ENCODE measurements around the gene RCAN2.

The RCAN2 gene

DNA sequence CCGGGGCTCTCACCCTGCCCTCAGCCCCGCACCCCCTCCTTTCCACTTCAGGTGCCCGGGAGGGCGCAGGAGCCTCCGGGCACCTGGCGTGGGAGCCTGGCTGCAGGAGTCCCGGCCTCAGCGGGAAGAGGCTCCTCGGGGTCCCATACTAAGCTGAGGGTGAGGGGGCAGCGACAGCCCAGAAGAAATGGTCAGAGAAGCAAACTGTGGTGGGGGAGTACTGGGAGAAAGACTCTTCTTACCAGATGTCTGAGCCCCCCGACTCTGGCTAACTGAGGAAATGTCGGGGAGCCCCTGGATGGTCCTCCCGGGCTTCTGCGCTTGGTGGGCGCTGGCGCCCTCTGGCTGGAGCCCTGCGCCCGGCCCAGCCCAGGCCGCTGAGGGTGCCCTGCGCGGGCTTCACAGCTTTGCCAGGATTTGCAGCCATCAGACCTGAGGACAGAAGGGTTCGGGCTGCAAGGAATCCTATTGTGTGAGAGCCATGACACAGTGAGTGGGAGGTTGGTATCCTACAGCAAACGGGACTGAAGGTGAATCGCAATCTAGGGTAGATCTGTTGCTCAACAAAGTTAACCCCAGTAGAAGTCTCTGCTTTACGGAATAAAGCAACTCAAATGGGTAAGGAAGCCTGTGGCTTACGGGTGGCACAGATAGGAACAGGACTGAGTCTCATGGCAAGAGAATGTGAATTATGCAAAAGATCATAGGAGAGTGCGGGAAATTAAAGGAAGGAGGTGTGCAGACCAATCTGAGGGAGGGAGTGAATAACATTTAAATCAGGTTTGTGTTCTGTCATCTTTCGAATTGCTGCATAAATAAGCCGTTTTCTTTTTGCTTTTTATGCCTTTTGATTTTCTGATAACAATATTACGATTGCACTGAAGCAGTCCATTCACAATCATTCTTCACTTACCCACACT, 639 bp upstream of the RCAN2 start:
- DNase-seq, result no peak

- DNase-seq, result no peak
These were observed 636 bp downstream of the RCAN2 start for GRCh38 chr6:46490425-46491200.

DNA sequence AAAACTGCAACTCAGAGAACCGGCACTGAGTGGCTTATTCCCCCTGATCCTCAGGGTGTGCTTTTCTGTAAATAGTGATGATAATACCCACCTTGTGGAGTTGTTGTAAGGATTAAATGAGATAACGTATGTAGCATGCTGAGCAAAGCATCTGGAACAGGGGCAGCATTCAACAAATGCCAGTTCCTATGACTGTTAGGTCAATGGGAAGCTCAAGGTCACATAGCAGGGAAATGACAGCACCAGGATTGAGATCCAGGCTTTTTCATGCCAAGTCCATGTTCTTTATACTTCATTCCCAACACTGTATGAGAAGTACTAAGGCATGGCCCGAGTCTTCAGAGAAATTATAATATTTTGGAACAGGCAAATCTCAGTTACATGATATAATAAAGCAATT, 5.1 kb downstream of the RCAN2 start:
- no peak for DNase-seq

GRCh38 chr6:46484081-46484820, 7.0 kb downstream of the RCAN2 start:
- DNase-seq, result no peak

DNA sequence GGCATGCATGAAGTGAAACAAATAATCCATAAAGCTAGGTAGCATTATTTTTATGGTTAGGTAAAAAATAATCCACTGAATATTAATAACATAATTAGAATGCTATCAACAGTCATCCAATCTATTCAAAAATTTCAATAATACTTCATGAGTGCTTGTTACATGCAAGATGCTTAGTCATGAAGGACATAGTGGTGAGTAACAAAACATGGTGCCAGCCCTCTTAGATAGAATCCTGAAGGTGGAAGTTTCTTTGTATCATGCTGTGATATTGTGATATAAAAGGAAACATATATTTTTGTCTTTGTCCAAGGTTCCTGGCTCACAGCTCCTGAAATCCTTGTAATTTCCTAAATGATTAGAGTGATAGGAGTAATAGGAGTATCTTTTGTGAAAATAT, 14.9 kb downstream of the RCAN2 start:
- no peak for DNase-seq

GRCh38 chr6:46473881-46474280, 17.4 kb downstream of the RCAN2 start:
- no peak for DNase-seq

DNA sequence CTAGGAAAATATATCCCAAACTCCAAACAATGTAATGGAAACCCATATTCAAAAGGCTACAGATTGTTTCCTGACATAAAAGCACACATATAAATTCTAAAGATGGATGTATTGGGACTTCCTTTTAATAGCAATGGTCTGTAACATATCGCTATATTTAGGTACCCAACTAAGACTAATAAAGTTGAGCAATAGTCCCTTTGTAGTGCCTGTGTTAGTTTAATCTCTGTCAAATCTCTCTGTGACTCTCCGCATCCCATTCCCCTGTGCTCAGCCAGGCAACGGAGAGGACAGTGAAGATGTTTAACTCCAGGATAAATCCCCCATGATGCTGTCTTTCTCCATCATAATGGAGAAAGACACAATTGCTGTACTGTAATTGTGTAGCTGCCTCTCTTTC, 19.0 kb downstream of the RCAN2 start:
- no peak for DNase-seq

DNA sequence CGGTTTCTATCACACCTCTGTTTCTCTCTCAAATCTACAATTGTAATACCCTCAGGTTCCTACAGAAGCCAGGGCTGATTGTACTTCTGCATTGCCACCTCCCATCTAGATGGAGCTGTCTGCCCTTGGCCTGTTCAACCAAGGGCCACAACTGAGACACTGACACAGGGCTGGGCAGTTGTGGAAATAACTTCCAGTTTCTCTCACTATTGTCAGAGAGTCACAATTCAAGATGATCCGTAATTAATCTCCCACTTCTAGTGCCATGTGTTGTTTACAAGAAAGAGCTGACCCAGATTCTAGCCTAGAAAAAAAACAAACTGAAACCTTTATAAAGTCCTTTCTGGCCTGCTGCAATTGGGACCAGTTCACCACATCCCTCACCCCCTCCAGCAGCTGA, 22.2 kb downstream of the RCAN2 start:
- DNase-seq, result no peak

GRCh38 chr6:46468403-46469010, 22.7 kb downstream of the RCAN2 start:
- DNase-seq, result no peak

GRCh38 chr6:46466570-46466969, 24.7 kb downstream of the RCAN2 start:
- DNase-seq, result no peak

GRCh38 chr6:46465294-46466165, 25.7 kb downstream of the RCAN2 start:
- DNase-seq, result no peak

GRCh38 chr6:46456297-46456696, 35.0 kb downstream of the RCAN2 start:
- no peak for DNase-seq

DNA sequence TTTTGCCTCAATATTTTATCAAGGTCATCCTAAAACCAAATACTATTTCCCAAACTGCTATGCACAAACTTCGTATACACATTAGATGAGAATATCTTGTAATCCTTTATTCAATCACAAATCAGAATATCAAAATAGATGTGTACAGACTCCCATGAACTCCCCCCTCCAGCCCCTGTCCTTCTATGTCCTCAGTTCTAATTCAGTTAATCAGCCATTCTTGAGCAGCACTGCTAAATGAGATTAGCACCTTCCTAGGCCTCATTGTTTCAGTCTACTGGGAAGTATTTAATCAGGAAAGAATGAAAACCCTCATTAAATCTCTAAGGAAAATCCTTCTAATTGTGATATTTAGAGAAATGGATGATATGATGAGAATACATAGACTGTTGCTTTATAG, 36.6 kb downstream of the RCAN2 start:
- no peak for DNase-seq

DNA sequence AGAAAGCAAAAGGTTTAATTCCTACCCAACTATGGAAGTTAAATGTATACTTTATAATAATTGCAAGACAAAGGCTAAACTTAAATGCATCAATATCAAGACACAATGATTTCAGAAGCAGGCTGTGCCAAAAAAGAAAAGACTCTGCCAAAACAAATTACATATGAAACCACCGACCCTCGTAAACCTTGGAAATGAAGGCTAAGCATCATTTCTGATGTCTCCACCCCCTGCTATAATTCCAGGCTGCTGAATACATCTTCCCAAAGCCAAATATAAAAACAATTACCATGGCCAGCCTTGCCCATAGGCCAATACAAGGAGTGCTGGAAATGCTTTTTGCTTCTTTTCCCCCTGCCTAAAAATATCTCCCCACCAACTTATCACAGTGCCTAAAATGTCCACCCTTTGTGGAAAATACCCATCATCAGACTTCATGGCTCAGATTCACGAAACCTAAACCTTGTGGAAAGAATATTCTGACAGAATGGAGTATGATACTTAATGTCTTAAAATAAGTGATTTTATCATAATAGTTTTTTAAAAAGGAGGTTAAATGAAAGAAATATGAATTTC, 37.4 kb downstream of the RCAN2 start:
- DNase-seq, result no peak

DNA sequence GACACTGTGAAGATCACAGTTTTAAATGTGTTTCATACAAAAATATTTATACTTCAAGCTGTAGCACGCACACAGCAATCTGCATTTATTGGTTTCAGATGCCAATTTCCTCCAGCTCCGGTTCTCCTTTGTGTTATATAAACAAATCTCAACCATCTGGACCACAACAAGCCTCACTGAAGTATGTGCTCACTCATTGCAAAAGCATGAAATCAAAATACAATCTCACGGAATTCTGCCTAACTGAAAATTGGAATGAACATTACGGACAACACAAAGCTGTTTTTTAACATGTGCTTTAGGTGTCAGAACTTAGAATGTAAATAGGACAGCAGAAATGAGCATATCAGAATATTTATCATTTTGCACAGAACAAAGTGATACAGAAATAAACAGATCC, 38.0 kb downstream of the RCAN2 start:
- DNase-seq, result no peak

DNA sequence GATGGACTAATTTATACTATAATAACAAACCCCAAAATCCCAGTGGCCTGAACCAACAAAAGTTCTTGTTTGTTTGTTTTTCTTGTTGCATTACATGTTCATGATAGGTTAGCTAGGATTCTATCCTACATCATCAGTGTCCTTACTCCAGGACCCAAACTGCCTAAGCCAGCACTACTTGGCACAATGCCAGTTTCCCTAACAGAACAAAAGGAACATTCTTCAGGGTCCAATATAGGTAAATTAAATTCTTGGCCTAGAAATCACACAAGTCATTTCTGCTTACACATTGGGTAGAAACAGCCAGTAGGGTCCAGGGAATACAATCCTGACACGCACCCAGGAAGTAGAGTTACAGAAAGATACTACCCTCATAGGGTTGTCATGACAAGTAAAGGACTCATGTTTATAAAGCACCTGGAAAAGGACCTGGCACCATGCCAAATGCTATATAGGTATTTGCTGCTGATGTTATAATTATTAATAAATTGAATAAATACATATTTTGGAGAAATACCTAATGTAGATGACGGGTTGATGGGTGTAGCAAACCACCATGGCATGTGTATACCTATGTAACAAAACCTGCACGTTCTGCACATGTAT, 38.8 kb downstream of the RCAN2 start:
- no peak for DNase-seq

- DNase-seq, result no peak
These were observed 39.9 kb downstream of the RCAN2 start for GRCh38 chr6:46451343-46451742.

- DNase-seq, result no peak
These were observed 46.3 kb downstream of the RCAN2 start for GRCh38 chr6:46444772-46445454.

GRCh38 chr6:46443623-46444022, 47.6 kb downstream of the RCAN2 start:
- DNase-seq, result no peak

- DNase-seq, result no peak
These were observed 50.6 kb downstream of the RCAN2 start for GRCh38 chr6:46440641-46441040.

- DNase-seq, result no peak
These were observed 51.1 kb downstream of the RCAN2 start for GRCh38 chr6:46440141-46440540.
